ENCODE measurements around the gene RNF207.
"Not testable (repeated sequence)": the region's sequence is repeated elsewhere in the genome, so short reads cannot be mapped to it uniquely, and the experiment has no call there.

The RNF207 gene

GRCh38 chr1:6211731-6212130, 5.8 kb downstream of the RNF207 start:
- Histone ChIP-seq H3K9me3 (ENCODE audit: control insufficient read depth, insufficient read depth, low read depth, low read length) (no peaks in the 10 kb centered on the region), H3K4me1 (ENCODE audit: control insufficient read depth, insufficient read depth, low read length) (no peaks in the 10 kb centered on the region), H3K27ac (ENCODE audit: extremely low read depth, low read depth, low read length) (no peak overlapping the region), H3K36me3 (ENCODE audit: control insufficient read depth in 2 of 2, insufficient read depth in 1 of 2, low read length in 2 of 2) (peaks cover 0 to 47% of the 10 kb centered on the region in 2 experiments; a peak in 1 of 3 replicates), H3K4me3 (ENCODE audit: low read depth, low read length) (no peak overlapping the region)
- CTCF ChIA-PET = no interaction called here
- POLR2A ChIA-PET = no interaction called here
- TF ChIP-seq ZNF830 (tag by site-specific recombination; IDR thresholded peaks at IDR 0.05; ENCODE audit: low read depth) = no peak
- peak; percentile 38 for TF ChIP-seq GLIS1 (tag by site-specific recombination; IDR thresholded peaks at IDR 0.05)

- Histone ChIP-seq H3K4me1 (ENCODE audit: control insufficient read depth, insufficient read depth, low read length) (no peaks in the 10 kb centered on the region), H3K27ac (ENCODE audit: extremely low read depth, low read depth, low read length) (no peak overlapping the region), H3K36me3 (ENCODE audit: control insufficient read depth in 2 of 2, insufficient read depth in 1 of 2, low read length in 2 of 2) (peaks cover 0 to 47% of the 10 kb centered on the region in 2 experiments; a peak in 1 of 3 replicates), H3K4me3 (ENCODE audit: low read depth, low read length) (no peak overlapping the region), H3K9me3 (ENCODE audit: control insufficient read depth, insufficient read depth, low read depth, low read length) (no peaks in the 10 kb centered on the region)
- TF ChIP-seq ZNF704 (tag by site-specific recombination; IDR thresholded peaks at IDR 0.05) = no peak
- no peak for TF ChIP-seq INSM2 (tag by site-specific recombination; IDR thresholded peaks at IDR 0.05)
- no peak for TF ChIP-seq TRIM28 (IDR thresholded peaks at IDR 0.05; ENCODE audit: borderline replicate concordance, low read length)
- no peak for TF ChIP-seq ZNF514 (tag by site-specific recombination; IDR thresholded peaks at IDR 0.05)
- ChIA-PET CTCF (no interaction called here), POLR2A (no interaction called here)
Observed at GRCh38 chr1:6212193-6212959, 6.5 kb downstream of the RNF207 start.

- Histone ChIP-seq H3K9me3 (ENCODE audit: control insufficient read depth, insufficient read depth, low read depth, low read length) (no peaks in the 10 kb centered on the region), H3K4me1 (ENCODE audit: control insufficient read depth, insufficient read depth, low read length) (no peaks in the 10 kb centered on the region), H3K36me3 (ENCODE audit: control insufficient read depth in 2 of 2, insufficient read depth in 1 of 2, low read length in 2 of 2) (peaks cover 4 to 45% of the 10 kb centered on the region in 2 experiments; a peak in 2 of 3 replicates), H3K4me3 (ENCODE audit: low read depth, low read length) (no peak overlapping the region), H3K27ac (ENCODE audit: extremely low read depth, low read depth, low read length) (no peak overlapping the region)
- TF ChIP-seq ZNF157 (tag by site-specific recombination; IDR thresholded peaks at IDR 0.05) (no peak), ZNF398 (tag by site-specific recombination; IDR thresholded peaks at IDR 0.05) (no peak), BCL6B (tag by site-specific recombination; IDR thresholded peaks at IDR 0.05) (no peak), ZNF202 (tag by site-specific recombination; IDR thresholded peaks at IDR 0.05; ENCODE audit: borderline replicate concordance) (no peak), ZNF10 (tag by site-specific recombination; IDR thresholded peaks at IDR 0.05) (no peak), ZNF362 (tag by site-specific recombination; IDR thresholded peaks at IDR 0.05) (no peak), ZSCAN23 (tag by site-specific recombination; IDR thresholded peaks at IDR 0.05) (no peak), ZNF610 (tag by site-specific recombination; IDR thresholded peaks at IDR 0.05; ENCODE audit: borderline replicate concordance) (no peak)
- CTCF ChIA-PET = interaction anchor here (0.8 to 3.9 kb wide), 2 partner anchors 14 to 18 kb away, joined by 3 to 17 read pairs; no protein-coding TSS in a partner anchor
- POLR2A ChIA-PET = interaction anchor here (0.7 to 1.8 kb wide), 3 partner anchors 12 to 19 kb away, joined by 3 to 5 read pairs (median 3); partner anchors contain the start of genes RNF207 and RPL22
Observed at GRCh38 chr1:6218375-6219164, 12.7 kb downstream of the RNF207 start.

- H3K36me3 ChIP-seq (ENCODE audit: control insufficient read depth in 2 of 2, insufficient read depth in 1 of 2, low read length in 2 of 2) = peaks cover 4 to 52% of the 10 kb centered on the region in 2 experiments; a peak in 2 of 3 replicates
- POLR2A ChIA-PET = interaction anchor here (0.8 to 1.8 kb wide), 3 partner anchors 11 to 18 kb away, joined by 3 to 5 read pairs (median 5); no protein-coding TSS in a partner anchor
- H3K27ac ChIP-seq (ENCODE audit: extremely low read depth, low read depth, low read length); H3K9me3 ChIP-seq (ENCODE audit: control insufficient read depth, insufficient read depth, low read depth, low read length); H3K4me3 ChIP-seq (ENCODE audit: low read depth, low read length); CTCF ChIA-PET; H3K4me1 ChIP-seq (ENCODE audit: control insufficient read depth, insufficient read depth, low read length): not testable (repeated sequence)
Observed at GRCh38 chr1:6219641-6220040, 13.7 kb downstream of the RNF207 start.

Measured in HEK293 (cell line).